Measurements from ENCODE around the gene NOTUM.

The NOTUM gene

DNA sequence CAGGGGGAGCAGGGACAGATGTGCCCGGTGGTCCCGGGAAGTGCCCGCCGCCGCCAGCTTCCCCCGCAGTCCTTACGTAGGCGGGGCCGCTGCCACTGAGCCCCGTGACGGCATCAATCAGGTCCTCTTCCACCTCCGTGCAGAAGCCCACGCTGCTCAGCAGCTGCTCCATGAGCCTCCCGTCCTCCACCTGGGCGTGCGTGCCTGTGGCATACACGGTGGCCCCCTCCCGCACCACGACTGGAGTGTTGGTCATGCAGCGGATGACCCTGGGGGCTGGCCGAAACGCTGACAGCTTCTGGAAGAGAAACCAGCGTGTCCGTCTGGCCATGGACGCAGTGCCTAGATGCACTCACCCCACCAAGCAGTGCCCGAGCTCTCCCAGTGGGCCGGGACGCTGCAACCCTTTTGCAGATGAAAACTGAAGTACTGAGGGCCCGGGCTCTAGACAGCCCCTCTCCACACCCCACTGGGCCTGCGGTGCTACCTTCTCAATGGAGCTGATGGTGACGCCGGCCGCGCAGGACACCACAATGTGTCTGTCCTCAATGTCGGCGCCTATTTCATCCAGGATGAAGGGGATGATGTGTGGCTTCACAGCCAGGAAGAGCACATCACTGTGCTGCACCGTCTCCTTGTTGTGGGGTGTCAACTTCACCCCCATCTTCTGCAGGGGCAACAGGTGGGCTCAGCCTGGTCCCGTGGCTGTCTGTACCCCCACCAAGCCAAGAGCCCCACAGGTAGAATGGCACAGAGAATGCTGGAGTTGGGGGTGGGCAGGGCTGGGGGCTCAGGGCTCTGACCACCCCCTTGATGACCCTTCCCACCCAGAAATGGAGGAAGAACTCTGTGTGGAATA is 25.9 kb downstream of the NOTUM start:
- no peak for DNase-seq

DNA sequence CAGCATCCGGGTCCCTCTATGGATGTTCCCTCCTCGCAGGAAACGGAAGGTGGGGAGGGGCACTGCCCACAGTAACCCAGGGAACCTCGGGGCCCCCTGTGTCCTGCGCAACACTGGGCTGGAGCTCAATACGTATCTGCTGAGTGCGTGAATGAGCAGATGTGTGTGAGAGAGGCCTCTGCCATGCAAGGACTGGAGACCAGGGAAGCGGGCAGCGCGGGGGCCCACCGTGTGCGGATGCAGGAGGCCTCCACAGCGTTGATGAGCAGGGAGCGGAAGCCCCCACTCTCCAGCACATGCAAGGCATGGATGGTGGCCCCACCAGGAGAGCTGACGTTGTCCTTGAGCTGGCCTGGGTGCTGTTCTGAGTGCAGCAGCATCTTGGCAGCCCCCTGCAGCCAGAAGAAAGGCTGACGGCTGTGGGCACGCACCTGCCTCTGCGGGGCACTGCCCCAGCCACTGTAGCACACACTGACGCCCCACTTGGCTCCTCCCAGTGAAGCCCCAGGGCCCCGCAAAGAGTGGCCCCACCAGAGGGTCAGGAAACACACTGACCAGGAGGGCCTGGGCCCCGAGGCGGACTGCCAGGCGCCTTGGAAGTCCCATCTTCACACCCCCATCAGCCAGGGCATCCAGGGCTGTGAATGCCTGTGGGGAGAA is 26.8 kb downstream of the NOTUM start:
- no peak for DNase-seq

DNA sequence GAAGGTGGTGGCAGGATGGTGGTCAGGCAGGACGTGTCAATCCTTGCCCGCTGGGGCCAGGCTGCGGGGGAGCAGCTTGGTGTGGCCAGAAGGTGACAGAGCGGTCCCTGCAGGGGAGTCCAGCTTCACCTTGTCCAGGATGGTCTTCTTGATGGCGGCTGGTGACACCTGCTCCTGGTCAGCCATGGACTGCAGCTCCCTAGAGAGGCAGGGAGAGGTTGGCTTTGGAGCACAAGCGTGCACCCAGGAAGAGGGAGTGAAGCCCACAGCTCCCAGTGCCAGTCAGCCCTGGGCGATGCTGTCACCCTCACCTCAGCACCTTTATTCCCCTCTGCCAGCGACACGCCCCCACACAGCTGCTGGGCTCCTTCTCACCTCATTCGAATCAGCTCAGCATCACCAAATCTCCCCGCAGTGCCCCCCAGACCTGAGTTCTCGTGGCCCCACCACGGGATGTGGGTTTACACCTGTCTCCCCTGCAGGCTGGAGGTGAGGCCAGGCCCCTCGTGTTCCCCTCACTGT is 27.7 kb downstream of the NOTUM start:
- DNase-seq, result no peak

GRCh38 chr17:81932333-81932983 is 28.5 kb downstream of the NOTUM start:
- no peak for DNase-seq

DNA sequence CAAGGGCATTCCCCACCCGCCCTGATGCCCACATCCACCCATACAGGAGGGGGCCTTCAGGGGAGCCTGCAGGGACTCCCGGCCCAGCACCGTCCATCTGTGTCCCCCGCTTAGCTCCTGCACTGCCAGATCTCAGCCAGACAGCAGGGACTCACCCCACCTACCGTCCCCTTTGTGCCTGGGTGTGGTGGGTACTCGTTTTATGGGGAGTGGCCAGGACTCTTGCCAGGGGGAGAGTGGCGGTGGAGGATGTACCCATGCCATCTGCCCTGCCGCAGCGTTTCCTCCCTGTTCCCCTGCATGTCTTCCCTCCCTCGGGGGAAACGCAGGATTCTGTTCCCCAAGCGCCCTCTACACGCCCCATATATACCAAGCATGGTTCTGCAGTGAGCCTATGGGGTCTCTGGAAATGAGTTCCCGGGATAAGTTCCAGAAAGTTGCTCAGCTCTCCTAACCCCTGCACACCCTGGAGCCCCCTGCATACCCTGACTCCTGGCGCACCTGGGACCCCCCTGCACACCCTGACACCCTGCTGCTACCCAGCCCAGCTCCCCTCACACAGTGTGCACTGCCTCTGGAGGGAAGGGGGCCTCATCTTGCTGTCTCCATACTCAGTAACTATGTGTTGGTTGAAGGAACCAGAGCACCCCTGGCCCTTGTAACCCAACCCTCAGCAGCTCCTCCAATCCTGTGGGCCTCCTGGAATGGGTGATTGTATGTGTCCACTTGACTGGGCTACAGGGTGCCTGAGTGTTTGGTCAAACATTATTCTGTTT is 29.2 kb downstream of the NOTUM start:
- no peak for DNase-seq

- DNase-seq, result no peak
Observed at GRCh38 chr17:81931189-81931556, 29.8 kb downstream of the NOTUM start.

- no peak for DNase-seq
Observed at GRCh38 chr17:81930142-81931125, 30.6 kb downstream of the NOTUM start.

DNA sequence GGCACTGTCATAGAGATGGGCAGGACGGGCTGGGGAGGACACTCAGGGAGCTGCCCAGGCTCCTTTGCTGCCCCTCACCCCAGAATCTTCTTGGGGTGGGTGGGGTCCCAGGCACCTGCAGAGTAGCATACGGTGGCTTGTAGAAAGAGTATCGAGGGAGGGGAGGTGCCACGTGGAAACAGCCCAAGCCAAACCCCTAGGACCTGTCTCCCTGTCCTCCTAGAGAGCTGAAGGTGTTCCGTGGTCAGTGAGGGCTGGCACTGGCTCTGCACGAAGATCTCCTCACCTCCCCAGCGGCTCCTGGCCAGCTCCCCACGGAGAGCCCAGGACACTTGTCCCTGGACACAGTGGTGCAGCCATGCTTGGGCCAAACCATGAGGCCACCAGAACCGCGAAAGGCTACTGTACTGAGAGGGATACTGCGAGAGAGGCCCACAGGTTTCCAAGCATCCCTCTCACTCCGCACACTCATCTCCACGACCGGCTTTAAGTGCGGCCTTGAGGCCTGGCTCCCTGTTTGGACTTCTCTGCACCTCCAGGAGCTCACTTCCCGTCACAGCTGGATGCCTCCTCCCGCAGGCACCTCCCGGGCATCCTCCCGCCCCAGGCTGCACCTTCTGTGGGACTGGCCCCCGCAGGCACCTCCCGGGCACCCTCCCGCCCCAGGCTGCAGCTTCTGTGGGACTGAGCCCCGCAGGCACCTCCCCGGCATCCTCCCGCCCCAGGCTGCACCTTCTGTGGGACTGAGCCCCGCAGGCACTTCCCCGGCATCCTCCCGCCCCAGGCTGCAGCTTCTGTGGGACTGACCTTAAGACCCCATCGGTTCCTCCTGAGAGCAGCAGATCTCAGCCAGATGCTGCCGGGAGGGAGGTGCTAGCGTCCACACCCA is 31.5 kb downstream of the NOTUM start:
- DNase-seq, result no peak

GRCh38 chr17:81928544-81929252 is 32.3 kb downstream of the NOTUM start:
- no peak for DNase-seq

GRCh38 chr17:81927653-81928543 is 33.1 kb downstream of the NOTUM start, which contains the start of gene MAFG:
Gene MAFG (minus strand): TSS chr17:81927735. CDS start chr17:81923185, 4,550 bp downstream.
- DNase-seq, result peak; percentile 80

DNA sequence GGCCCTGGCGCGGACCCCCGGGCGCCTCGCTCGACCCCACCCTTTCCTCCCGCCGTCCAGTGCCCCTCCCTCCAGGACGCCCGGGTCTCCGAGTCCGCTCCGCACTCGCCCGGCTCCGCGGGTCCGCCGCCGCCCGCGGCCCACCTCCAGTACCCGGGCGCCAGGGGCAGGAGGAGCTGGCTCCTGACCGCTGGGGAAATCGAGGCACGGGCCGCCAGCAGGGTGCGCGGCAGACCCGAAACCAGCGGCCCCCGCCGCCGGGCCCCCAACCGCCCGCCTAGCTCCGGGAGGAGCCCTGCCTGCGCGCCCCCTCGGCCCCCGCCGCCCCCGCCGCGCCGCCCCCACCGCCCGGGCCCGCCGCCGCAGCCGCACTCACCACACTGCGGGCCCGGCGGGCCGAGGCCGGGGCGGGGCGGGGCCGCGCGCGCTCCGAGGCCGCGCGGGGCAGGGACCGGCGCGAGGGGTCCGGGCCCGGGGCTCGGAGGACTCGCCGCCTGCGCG is 33.8 kb downstream of the NOTUM start:
- no peak for DNase-seq

DNA sequence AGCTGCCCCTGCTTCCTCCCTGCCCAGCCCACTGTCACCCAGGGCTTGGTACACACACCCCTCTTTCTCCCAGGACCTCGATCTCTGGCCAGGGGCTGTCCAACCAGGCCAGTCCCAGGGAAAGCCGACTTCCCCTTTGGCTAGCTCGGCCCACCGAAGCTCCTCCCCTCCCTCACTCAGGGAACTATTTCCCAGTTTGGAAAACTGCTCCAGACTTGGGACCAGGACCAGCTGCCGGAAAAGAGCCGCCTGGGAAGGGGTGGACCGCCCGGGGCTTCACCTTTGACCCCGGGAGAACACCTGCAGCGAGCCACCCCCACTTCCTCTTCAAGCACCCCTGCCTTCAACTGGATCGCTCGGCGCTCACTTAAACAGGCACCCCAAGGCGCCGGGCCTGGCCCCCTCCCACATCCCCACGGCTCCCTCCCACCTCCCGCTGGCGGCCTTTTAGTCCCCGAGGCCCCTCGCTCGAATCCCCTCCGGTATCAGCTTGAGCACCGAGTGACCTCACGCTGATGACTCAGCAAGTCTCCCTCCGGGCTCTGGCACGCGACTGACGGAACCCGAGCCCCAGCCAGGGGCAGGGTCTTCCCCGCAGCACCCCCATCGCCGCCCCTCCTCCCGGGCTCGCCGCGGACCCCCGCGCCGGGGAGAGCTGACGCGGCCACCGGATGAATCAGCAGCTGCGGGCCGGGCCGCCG is 34.4 kb downstream of the NOTUM start:
- no peak for DNase-seq

DNA sequence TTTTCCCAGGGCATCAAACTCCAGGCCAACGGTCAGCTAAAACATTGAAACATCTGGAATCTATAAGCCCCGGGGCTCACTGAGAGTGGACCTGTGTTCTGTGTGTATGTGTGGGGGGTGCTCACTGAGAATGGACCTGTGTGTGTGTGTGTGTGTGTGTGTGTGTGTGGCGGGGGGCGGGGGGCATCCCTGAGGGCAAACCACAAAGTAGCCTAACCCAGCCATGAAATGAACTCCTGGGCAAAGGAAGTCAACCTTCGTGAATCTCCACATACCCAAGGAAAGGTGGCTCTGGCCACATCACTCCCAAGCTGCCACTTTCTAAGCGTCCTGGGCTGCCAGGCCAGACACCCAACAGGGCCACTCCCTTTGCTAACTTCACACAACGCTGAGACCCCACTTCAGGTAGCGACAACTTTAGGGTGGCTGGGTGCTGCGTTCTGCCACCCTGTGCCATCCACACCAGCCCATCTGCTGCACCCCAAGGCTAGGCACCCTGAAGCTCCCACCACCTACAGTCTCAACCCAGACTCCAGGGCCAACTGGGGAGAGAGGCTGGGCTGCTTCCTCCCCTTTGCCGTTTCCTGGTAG is 35.0 kb downstream of the NOTUM start:
- no peak for DNase-seq

DNA sequence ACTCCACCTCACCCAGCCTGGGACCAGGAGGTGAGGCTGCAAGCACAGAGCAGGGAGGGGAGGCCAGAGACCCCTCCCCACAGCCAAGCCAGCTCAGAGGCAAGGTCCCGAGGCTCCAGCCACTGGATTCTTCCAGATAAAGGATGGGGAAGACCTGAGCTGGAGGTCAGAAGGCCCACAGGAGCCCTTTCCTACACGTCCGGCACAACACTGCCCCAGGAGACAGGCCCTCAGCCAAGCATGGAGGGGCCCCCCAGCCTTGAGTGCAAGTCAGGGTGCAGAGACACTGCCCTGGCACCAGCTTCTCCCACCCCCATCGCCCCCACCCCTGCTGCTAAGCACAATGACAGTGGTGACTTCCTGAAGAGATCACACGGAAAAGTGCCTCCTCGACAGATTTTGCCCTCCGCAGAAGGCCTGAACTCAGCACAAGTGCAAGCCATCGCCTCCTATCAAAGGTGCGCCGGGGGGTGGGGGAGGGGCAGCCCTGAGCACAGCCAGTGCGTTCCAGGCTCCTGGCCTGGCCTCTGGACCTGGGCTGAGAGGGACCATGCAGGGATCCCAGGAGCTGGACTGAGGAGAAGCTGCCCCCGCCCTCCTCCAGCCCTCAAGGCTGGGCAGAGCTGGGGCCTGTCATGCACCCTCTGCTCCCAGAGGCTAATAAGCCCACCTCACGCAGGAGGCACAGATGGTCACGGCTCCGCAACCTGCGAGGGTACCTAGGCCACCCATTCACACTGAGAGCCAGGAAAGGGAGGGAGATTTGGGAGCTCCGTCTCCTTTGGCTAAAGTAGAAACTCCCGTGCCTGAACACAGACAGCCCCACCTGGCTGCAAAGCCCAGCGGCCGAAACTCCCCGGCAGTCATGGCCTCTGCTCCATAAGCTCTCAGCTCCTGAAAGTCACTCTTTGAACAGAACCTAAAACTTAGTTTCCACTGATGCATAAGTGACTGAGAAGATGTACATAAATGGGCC is 36.1 kb downstream of the NOTUM start:
- DNase-seq, result no peak

DNA sequence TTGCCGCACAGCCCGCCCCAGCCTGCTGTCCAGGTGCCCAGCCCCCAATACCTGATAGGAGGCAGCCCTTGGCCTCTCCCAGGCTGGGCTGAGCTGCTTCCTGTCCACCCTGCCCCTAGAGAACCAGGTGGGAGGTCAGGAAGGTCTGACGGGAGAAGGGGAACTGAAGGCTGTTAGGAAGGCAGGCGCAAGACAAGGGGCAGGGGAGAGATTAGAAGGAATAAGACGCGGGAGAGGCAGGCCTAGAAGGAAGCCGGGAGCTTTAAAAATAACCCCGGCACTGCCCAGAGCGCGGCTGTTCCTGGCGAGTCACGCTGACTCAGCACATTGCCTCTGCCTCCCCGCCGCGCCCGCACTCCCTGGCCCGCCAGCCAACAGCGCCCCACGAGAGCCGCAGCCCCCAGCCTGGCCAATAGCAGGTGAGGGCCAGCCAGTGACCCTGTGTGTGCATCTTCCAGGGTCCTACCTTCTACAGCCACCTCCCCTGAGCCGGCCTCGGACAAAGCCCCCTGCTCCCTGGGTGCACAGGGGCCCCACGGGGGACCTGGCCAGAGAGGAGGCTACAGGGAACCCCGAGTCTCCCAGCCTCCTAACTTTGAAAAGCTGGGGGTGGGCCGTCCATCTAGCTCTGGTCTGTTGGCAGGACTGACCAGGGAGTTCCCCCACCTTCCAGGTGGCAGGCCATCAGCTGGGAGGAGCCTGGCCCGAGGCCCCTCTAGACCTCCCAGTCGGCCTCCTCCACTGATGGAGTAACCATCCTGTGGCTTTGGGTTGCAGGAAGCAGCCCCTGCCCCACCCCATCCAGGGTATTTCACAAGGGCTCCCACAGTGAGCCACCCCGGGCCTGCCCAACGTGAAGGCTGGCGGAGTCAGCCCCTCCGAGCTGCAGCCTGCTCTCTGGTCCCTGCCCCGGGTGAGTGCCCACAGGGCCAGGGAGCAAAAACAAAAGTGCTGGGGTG is 37.4 kb downstream of the NOTUM start:
- no peak for DNase-seq

All from NK-92 treated with Interleukin-12 subunit alpha and Interleukin-12 subunit beta, amount 100 ng/mL, for 24 hours (cell line).